Astrocyte (in vitro differentiated cells and primary cell): ENCODE results near the gene SUN1.

Source experiments
- CTCF ChIP-seq: IDR thresholded peaks from 2 replicates; pipeline ENCODE4 v1.5.1; 2011; ENCODE audit warnings: low read depth, mild to moderate bottlenecking, inconsistent platforms, low read length, moderate library complexity; ENCODE audit not compliant: insufficient read depth
- EZH2 ChIP-seq: IDR thresholded peaks from 2 replicates; pipeline ENCODE4 v1.6.1; 2012; ENCODE audit warnings: mild to moderate bottlenecking, low read length, inconsistent platforms; ENCODE audit not compliant: insufficient read depth

GRCh38 chr7:883055-884021 is 51.1 kb downstream of the SUN1 start:
- TF ChIP-seq CTCF: no peak
- no peak for TF ChIP-seq EZH2
